HS-5 (cell line): ENCODE measurements around the gene KAZN.

ENCODE experiments used
- DNase-seq: peaks from one replicate; pipeline ENCODE4 v3.0.0-alpha.2; 2012; ENCODE audit warnings: low read depth

The KAZN gene

DNA sequence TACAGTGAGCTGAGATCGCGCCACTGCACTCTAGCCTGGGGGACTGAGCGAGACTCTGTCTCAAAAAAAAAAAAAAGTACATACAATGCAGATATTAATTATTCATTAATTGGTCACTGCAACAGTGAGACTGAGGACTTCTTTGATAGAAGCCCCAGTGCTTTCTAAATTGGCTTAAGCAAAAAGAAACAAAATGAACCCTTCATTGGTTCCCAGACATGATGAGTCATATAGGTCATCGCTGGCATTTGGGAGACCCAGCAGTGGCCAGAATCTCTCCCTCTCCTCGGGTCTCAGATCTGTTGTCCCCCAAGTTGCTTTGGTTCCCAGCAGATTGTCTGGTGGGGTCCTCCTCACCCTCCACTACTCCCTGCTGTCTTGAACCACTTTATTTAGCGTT lies 144.9 kb downstream of the KAZN start:
- DNase-seq, result no peak

- DNase-seq, result no peak
These were observed 146.7 kb downstream of the KAZN start for GRCh38 chr1:14745001-14745720.

GRCh38 chr1:14745789-14746188 lies 147.3 kb downstream of the KAZN start:
- DNase-seq, result no peak

GRCh38 chr1:14746393-14746792 lies 147.9 kb downstream of the KAZN start:
- no peak for DNase-seq

- DNase-seq, result no peak
These were observed 149.7 kb downstream of the KAZN start for GRCh38 chr1:14748151-14748550.

DNA sequence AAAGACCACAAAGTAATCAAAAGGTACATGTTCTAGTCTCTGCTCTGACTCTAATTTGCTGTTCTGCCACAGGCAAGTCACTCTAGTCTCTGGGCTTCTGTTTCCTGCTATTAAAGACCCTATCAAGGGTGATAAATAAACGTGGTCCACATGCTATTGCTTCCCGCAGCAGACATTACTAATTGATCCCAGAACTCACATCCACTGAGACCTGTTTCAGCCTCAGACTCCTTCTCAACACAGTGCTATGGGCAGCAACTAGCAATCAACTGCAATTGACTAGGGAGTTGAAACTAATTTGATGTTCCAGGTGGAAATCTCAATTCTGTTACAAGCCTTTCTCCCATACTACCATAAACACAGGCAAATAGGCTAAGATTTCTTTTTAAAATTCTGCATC lies 150.5 kb downstream of the KAZN start:
- no peak for DNase-seq

DNA sequence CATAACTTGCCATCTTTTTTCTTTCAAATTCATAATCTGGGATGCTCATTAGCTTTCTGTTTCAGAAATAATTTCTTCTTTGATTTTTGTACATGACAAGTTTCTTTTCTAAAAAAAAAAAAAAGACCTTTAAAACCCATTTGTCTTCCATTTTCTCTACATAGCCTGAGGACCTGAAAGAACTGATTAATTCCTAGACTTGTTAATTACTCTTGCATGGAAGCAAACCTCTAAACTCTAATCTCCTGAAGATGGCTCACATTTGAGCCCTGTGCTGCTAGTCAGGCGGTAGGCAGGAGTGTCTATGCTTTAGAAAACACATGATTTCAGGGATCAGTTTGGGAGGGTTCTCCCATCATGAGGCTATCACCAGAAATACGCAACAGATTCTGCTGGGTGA lies 152.0 kb downstream of the KAZN start:
- no peak for DNase-seq

- no peak for DNase-seq
These were observed 157.2 kb downstream of the KAZN start for GRCh38 chr1:14755518-14756252.

GRCh38 chr1:14756589-14757285 lies 158.3 kb downstream of the KAZN start:
- DNase-seq, result no peak

- DNase-seq, result no peak
These were observed 158.8 kb downstream of the KAZN start for GRCh38 chr1:14757286-14757625.

- DNase-seq, result no peak
These were observed 160.7 kb downstream of the KAZN start for GRCh38 chr1:14759042-14759818.

GRCh38 chr1:14759843-14760242 lies 161.4 kb downstream of the KAZN start:
- DNase-seq, result no peak

DNA sequence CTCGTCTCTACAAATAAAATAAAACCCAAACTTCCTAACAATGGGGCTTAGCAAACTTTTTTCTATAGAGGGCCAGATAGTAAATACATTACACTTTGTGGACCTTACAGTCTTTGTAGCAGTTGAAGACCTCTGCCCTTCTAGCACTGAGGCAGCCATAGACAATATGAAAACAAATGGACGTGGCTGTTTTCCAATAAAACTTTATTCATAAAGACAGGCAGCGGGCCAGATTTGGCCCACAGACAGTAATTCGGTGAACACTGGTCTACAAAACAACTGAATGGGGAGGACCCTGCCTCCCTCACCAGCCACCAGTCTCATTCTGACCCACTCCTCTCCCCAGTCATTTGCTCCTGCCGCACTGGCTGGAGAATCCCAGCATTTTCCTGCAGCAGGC lies 162.3 kb downstream of the KAZN start:
- DNase-seq, result no peak

GRCh38 chr1:14761291-14762153 lies 163.0 kb downstream of the KAZN start:
- no peak for DNase-seq

DNA sequence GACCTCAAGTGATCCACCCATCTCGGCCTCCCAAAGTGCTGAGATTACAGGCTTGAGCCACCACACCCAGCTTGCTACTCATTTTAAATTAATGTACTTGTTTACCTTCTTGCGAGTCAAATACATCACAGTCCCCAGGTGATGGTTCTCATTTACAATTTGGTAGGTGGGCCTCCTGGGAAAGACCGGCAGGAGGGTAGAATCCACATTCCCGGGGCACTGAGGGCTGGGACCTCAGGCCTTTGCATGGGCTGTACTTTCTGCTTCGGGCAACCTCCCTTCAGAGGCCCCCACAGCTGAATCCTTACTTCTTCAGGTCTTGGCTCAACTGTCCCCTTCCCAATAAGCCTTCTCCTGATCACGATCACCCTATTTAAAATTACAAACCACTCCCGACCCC lies 165.5 kb downstream of the KAZN start:
- DNase-seq, result no peak

DNA sequence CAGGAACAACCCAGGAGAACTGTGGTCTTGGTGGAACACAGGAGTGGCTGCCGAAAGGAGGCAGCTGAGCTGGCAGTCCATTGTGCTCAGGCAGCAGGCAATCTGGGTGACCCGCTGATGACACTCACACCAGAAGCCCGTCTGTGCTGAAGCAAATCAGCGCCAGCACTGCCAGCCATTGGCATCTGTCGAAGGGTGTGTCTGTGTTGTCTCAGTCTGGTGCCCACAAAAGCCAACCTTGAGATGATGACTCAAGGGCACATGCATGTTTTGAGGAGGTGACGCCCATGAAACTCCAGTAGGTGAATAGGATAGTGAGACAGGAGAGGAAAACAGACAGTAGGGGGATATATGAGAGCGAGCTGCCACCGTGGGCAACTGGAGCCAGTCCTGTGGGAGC lies 167.3 kb downstream of the KAZN start:
- no peak for DNase-seq

DNA sequence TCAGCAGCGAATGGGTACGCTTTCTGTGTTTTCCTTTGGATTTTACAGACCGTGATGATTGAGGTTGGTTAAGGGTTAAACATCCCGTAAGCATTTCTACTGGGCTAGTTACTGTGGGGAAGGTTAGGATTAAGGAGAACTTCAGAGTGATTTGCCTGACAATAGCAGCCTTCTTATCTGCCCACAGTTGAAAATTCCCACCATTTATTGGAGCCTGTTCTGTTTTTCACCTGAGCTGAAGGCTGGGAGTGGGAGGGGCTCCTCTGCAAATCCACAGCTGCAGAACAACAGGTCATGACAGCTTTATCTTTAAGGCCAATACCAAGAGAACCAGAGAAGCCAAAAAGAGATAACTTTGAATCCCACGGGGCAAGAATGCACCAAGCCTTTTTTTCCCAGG lies 168.6 kb downstream of the KAZN start:
- DNase-seq, result no peak

- DNase-seq, result no peak
These were observed 170.3 kb downstream of the KAZN start for GRCh38 chr1:14768582-14769304.

DNA sequence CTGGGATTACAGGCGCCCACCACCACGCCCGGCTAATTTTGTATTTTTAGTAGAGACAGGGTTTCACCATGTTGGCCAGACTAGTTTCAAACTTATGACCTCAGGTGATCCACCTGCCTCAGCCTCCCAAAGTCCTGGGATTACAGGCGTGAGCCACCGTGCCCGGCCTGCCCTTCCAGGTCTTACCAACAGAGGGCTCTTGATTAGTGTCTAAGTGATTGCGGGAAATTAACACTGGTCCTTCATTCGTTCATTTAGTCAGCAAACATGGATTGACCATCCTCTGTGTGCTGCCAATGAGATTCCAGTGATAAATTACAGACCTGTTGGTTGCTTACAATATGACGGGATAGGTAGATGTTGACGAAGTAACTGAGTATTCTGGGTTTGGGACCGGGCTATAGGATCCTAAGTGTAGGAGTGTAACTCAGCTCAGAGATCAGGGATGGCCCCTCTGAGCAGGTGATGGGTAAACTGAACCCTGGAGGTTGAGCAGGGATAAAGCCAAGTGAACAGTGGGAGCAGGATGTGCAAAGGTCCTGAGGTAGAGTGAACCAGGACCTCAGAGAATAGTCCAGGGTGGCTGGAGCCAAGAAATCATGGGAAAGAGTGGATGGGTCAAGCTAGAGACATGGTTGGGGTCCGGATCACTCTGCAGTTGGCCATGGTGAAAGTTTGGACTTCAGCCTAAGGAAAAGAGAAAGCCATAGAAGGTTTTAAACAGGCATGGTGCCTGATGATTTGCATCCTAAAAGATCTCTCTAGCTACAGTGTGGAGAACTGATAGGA lies 171.2 kb downstream of the KAZN start:
- DNase-seq, result no peak

DNA sequence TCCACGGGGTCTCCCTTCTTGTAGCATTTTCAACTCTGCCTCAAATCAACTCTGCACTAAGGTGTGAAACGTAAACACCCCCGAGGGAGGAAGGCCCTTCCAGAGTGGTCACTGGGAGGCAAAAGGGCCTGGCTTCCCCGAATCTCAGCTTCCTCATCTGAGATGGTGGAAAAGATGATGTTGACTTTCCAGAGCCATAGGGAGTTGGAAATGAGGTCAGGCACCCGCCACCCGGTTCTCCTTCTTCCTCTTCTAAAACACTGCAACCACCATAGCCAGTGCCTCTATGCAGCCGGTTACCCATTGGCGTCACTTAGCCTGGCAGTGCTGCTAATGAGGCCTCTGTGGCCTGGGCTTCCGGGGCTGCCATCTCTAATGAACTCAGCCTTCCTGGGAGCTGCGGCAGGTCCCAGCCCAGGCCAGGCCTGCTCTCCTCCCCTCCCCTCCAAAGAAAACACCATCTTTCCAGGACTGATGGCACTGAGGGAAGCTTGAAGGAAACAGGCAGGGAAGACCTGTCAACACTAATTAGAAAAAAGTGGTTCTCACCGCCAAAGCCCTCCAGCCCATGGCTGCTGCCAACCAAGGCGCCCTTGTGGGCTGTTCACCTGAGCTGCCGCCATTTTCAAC lies 175.0 kb downstream of the KAZN start:
- no peak for DNase-seq
